ENCODE results near the gene DIS3L2.
"Not testable (repeated sequence)": the region's sequence is repeated elsewhere in the genome, so short reads cannot be mapped to it uniquely, and the experiment has no call there.

The DIS3L2 gene

GRCh38 chr2:232014681-232015080, 53.2 kb downstream of the DIS3L2 start:
- Histone ChIP-seq H3K27ac (ENCODE audit: low read depth, low read length, severe bottlenecking) (no peak overlapping the region), H3K4me1 (ENCODE audit: control insufficient read depth, insufficient read depth, low read length, poor library complexity, severe bottlenecking) (peaks cover 2% of the 10 kb centered on the region), H3K36me3 (ENCODE audit: control insufficient read depth, insufficient read depth, low read length) (peaks cover 13% of the 10 kb centered on the region), H3K9me3 (ENCODE audit: control insufficient read depth, low read length) (no peaks in the 10 kb centered on the region), H3K4me3 (ENCODE audit: extremely low read depth, insufficient read depth, low read length, poor library complexity, severe bottlenecking) (no peak overlapping the region)
- WGBS, 2 experiments (ENCODE audit: insufficient coverage in 2 of 2) = 97% methylated on average over 3 to 4 of the region's 4 CpGs

GRCh38 chr2:232018181-232018580, 56.7 kb downstream of the DIS3L2 start:
- H3K4me3 ChIP-seq (ENCODE audit: extremely low read depth, insufficient read depth, low read length, poor library complexity, severe bottlenecking) = no peak overlapping the region
- peaks cover 13% of the 10 kb centered on the region for H3K36me3 ChIP-seq (ENCODE audit: control insufficient read depth, insufficient read depth, low read length)
- no peak overlapping the region for H3K27ac ChIP-seq (ENCODE audit: low read depth, low read length, severe bottlenecking)
- H3K4me1 ChIP-seq (ENCODE audit: control insufficient read depth, insufficient read depth, low read length, poor library complexity, severe bottlenecking) = no peaks in the 10 kb centered on the region
- H3K9me3 ChIP-seq (ENCODE audit: control insufficient read depth, low read length) = no peaks in the 10 kb centered on the region
- 100% methylated on average over 1 to 2 of the region's 4 CpGs for WGBS, 2 experiments (ENCODE audit: insufficient coverage in 2 of 2)

- Histone ChIP-seq H3K36me3 (ENCODE audit: control insufficient read depth, insufficient read depth, low read length) (peaks cover 14% of the 10 kb centered on the region), H3K9me3 (ENCODE audit: control insufficient read depth, low read length) (no peaks in the 10 kb centered on the region), H3K27ac (ENCODE audit: low read depth, low read length, severe bottlenecking) (no peak overlapping the region), H3K4me3 (ENCODE audit: extremely low read depth, insufficient read depth, low read length, poor library complexity, severe bottlenecking) (no peak overlapping the region), H3K4me1 (ENCODE audit: control insufficient read depth, insufficient read depth, low read length, poor library complexity, severe bottlenecking) (no peaks in the 10 kb centered on the region)
- 80% methylated on average over 1 of the region's 3 CpGs; no CpG with 5 or more reads in 1 of the 2 experiments for WGBS, 2 experiments (ENCODE audit: insufficient coverage in 2 of 2)
Observed at GRCh38 chr2:232022718-232023117, 61.2 kb downstream of the DIS3L2 start.

- H3K27ac ChIP-seq (ENCODE audit: low read depth, low read length, severe bottlenecking) = no peak overlapping the region
- H3K9me3 ChIP-seq (ENCODE audit: control insufficient read depth, low read length) = no peaks in the 10 kb centered on the region
- no peaks in the 10 kb centered on the region for H3K4me1 ChIP-seq (ENCODE audit: control insufficient read depth, insufficient read depth, low read length, poor library complexity, severe bottlenecking)
- H3K36me3 ChIP-seq (ENCODE audit: control insufficient read depth, insufficient read depth, low read length) = peaks cover 12% of the 10 kb centered on the region
- H3K4me3 ChIP-seq (ENCODE audit: extremely low read depth, insufficient read depth, low read length, poor library complexity, severe bottlenecking) = no peak overlapping the region
Observed at GRCh38 chr2:232023426-232023825, 61.9 kb downstream of the DIS3L2 start.

- no peak overlapping the region for H3K4me3 ChIP-seq (ENCODE audit: extremely low read depth, insufficient read depth, low read length, poor library complexity, severe bottlenecking)
Observed at GRCh38 chr2:232024457-232024856, 62.9 kb downstream of the DIS3L2 start.

GRCh38 chr2:232026910-232027309, 65.4 kb downstream of the DIS3L2 start:
- no CpG with 5 or more reads among the region's 2 CpGs for WGBS, 2 experiments (ENCODE audit: insufficient coverage in 2 of 2)
- no peak overlapping the region for H3K4me3 ChIP-seq (ENCODE audit: extremely low read depth, insufficient read depth, low read length, poor library complexity, severe bottlenecking)
- H3K4me1 ChIP-seq (ENCODE audit: control insufficient read depth, insufficient read depth, low read length, poor library complexity, severe bottlenecking) = no peaks in the 10 kb centered on the region
- H3K27ac ChIP-seq (ENCODE audit: low read depth, low read length, severe bottlenecking) = no peak overlapping the region
- H3K36me3 ChIP-seq (ENCODE audit: control insufficient read depth, insufficient read depth, low read length) = peaks cover 12% of the 10 kb centered on the region
- no peaks in the 10 kb centered on the region for H3K9me3 ChIP-seq (ENCODE audit: control insufficient read depth, low read length)

More at GRCh38 chr2:232024457-232024856, 62.9 kb downstream of the DIS3L2 start:
- H3K9me3 ChIP-seq (ENCODE audit: control insufficient read depth, low read length) = no peaks in the 10 kb centered on the region
- H3K36me3 ChIP-seq (ENCODE audit: control insufficient read depth, insufficient read depth, low read length) = peaks cover 12% of the 10 kb centered on the region
- no peaks in the 10 kb centered on the region for H3K4me1 ChIP-seq (ENCODE audit: control insufficient read depth, insufficient read depth, low read length, poor library complexity, severe bottlenecking)
- H3K27ac ChIP-seq (ENCODE audit: low read depth, low read length, severe bottlenecking) = no peak overlapping the region
- 92% methylated on average over 2 of the region's 7 CpGs; no CpG with 5 or more reads in 1 of the 2 experiments for WGBS, 2 experiments (ENCODE audit: insufficient coverage in 2 of 2)

GRCh38 chr2:232027530-232027929, 66.0 kb downstream of the DIS3L2 start:
- Histone ChIP-seq H3K27ac (ENCODE audit: low read depth, low read length, severe bottlenecking) (no peak overlapping the region), H3K9me3 (ENCODE audit: control insufficient read depth, low read length) (no peaks in the 10 kb centered on the region), H3K4me1 (ENCODE audit: control insufficient read depth, insufficient read depth, low read length, poor library complexity, severe bottlenecking) (no peaks in the 10 kb centered on the region), H3K4me3 (ENCODE audit: extremely low read depth, insufficient read depth, low read length, poor library complexity, severe bottlenecking) (no peak overlapping the region), H3K36me3 (ENCODE audit: control insufficient read depth, insufficient read depth, low read length) (peaks cover 12% of the 10 kb centered on the region)

- Histone ChIP-seq H3K27ac (ENCODE audit: low read depth, low read length, severe bottlenecking) (no peak overlapping the region), H3K36me3 (ENCODE audit: control insufficient read depth, insufficient read depth, low read length) (peaks cover 12% of the 10 kb centered on the region), H3K4me1 (ENCODE audit: control insufficient read depth, insufficient read depth, low read length, poor library complexity, severe bottlenecking) (no peaks in the 10 kb centered on the region), H3K4me3 (ENCODE audit: extremely low read depth, insufficient read depth, low read length, poor library complexity, severe bottlenecking) (no peak overlapping the region), H3K9me3 (ENCODE audit: control insufficient read depth, low read length) (no peaks in the 10 kb centered on the region)
- 100% methylated on average over 1 of the region's 2 CpGs for WGBS, 2 experiments (ENCODE audit: insufficient coverage in 2 of 2)
Observed at GRCh38 chr2:232028071-232028470, 66.6 kb downstream of the DIS3L2 start.

- no peaks in the 10 kb centered on the region for H3K9me3 ChIP-seq (ENCODE audit: control insufficient read depth, low read length)
- peaks cover 7% of the 10 kb centered on the region for H3K36me3 ChIP-seq (ENCODE audit: control insufficient read depth, insufficient read depth, low read length)
- no peak overlapping the region for H3K27ac ChIP-seq (ENCODE audit: low read depth, low read length, severe bottlenecking)
- no peaks in the 10 kb centered on the region for H3K4me1 ChIP-seq (ENCODE audit: control insufficient read depth, insufficient read depth, low read length, poor library complexity, severe bottlenecking)
- no peak overlapping the region for H3K4me3 ChIP-seq (ENCODE audit: extremely low read depth, insufficient read depth, low read length, poor library complexity, severe bottlenecking)
Observed at GRCh38 chr2:232028631-232029030, 67.1 kb downstream of the DIS3L2 start.

- no peaks in the 10 kb centered on the region for H3K4me1 ChIP-seq (ENCODE audit: control insufficient read depth, insufficient read depth, low read length, poor library complexity, severe bottlenecking)
- peaks cover 6% of the 10 kb centered on the region for H3K36me3 ChIP-seq (ENCODE audit: control insufficient read depth, insufficient read depth, low read length)
- WGBS, 2 experiments (ENCODE audit: insufficient coverage in 2 of 2) = 55% methylated on average over 2 of the region's 4 CpGs; no CpG with 5 or more reads in 1 of the 2 experiments
- no peak overlapping the region for H3K27ac ChIP-seq (ENCODE audit: low read depth, low read length, severe bottlenecking)
- no peaks in the 10 kb centered on the region for H3K9me3 ChIP-seq (ENCODE audit: control insufficient read depth, low read length)
- no peak overlapping the region for H3K4me3 ChIP-seq (ENCODE audit: extremely low read depth, insufficient read depth, low read length, poor library complexity, severe bottlenecking)
Observed at GRCh38 chr2:232029346-232029745, 67.8 kb downstream of the DIS3L2 start.

- no peaks in the 10 kb centered on the region for H3K4me1 ChIP-seq (ENCODE audit: control insufficient read depth, insufficient read depth, low read length, poor library complexity, severe bottlenecking)
- peaks cover 6% of the 10 kb centered on the region for H3K36me3 ChIP-seq (ENCODE audit: control insufficient read depth, insufficient read depth, low read length)
- H3K27ac ChIP-seq (ENCODE audit: low read depth, low read length, severe bottlenecking) = no peak overlapping the region
- no peaks in the 10 kb centered on the region for H3K9me3 ChIP-seq (ENCODE audit: control insufficient read depth, low read length)
- 92 to 95% methylated on average over 2 of the region's 2 CpGs for WGBS, 2 experiments (ENCODE audit: insufficient coverage in 2 of 2)
- no peak overlapping the region for H3K4me3 ChIP-seq (ENCODE audit: extremely low read depth, insufficient read depth, low read length, poor library complexity, severe bottlenecking)
Observed at GRCh38 chr2:232030229-232030628, 68.7 kb downstream of the DIS3L2 start.

GRCh38 chr2:232035292-232035691, 73.8 kb downstream of the DIS3L2 start:
- H3K4me1 ChIP-seq (ENCODE audit: control insufficient read depth, insufficient read depth, low read length, poor library complexity, severe bottlenecking); H3K4me3 ChIP-seq (ENCODE audit: extremely low read depth, insufficient read depth, low read length, poor library complexity, severe bottlenecking); H3K27ac ChIP-seq (ENCODE audit: low read depth, low read length, severe bottlenecking); H3K36me3 ChIP-seq (ENCODE audit: control insufficient read depth, insufficient read depth, low read length); H3K9me3 ChIP-seq (ENCODE audit: control insufficient read depth, low read length): not testable (repeated sequence)
- WGBS, 2 experiments (ENCODE audit: insufficient coverage in 2 of 2) = 100% methylated on average over 1 of the region's 2 CpGs
